Measurements from ENCODE around the gene FADS3. TPM values are rescaled to one million over a fixed set of nuclear protein-coding genes. Genes with fewer than 3 reads are reported as not detected.

Gene FADS3
- total RNA-seq, 2 experiments from 2014 or later: 10.3 to 13.9 TPM

DNA sequence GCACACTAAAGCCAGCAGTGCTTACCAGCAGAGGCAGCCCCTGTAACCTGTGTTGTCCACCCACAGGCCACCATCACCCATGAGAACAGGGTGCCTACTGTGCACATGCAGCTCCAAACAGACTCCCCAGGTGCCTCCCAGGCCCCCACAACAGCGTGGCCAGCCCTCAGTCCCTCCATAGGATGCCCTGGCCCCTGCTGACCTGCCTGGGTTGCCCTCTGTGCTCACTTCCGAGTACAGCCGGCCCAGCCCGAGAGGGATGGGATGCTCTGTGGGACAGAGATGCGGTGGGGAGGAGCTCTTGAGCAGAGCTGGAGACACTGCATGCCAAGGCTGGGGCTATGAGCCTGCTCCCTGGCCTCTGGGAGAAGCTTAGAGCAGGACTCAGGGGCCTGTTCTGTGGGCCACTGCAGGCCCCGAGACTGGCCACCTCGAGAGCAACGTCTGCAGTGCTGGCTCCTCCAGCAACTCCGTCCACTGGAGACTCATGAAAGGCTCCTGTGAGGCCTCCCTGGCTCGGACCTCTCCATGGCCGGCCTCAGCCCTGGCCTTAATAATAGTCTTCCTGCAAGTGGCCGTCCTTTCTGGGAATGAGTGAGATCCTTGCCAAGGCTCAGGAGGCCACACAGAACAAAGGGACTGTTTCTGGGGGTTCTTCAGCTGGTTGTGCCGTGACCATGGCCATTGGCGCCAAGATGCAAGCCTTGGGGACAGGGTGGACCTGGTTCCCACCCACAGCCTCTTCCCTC is 36.2 kb downstream of the FADS3 start:
- H3K36me3 Mint-ChIP-seq (ENCODE audit: low read depth): peaks cover 14% of the 10 kb centered on the region
- intact Hi-C loops (cut with micrococcal nuclease): no loop called here
- no peak for DNase-seq

GRCh38 chr11:61854206-61854895 is 37.0 kb downstream of the FADS3 start:
- ChIA-PET CTCF (interaction anchor here (1.0 kb wide), 1 partner anchor 228 kb away, joined by 4 read pairs; no protein-coding TSS in a partner anchor), POLR2A (interaction anchor here (1.4 kb wide), 1 partner anchor 14 kb away, joined by 3 read pairs; no protein-coding TSS in a partner anchor)
- H3K4me3 Mint-ChIP-seq: no peak overlapping the region
- DNase-seq (no peak), ATAC-seq (no peak)
- no peaks in the 10 kb centered on the region for H3K4me1 Mint-ChIP-seq (ENCODE audit: low read depth)
- H3K27me3 Mint-ChIP-seq: no peaks in the 10 kb centered on the region
- intact Hi-C loops (cut with micrococcal nuclease): no loop called here
- H3K36me3 Mint-ChIP-seq (ENCODE audit: low read depth): peaks cover 15% of the 10 kb centered on the region
- H3K27ac Mint-ChIP-seq: no peak overlapping the region
- TF ChIP-seq, protein P1, sequence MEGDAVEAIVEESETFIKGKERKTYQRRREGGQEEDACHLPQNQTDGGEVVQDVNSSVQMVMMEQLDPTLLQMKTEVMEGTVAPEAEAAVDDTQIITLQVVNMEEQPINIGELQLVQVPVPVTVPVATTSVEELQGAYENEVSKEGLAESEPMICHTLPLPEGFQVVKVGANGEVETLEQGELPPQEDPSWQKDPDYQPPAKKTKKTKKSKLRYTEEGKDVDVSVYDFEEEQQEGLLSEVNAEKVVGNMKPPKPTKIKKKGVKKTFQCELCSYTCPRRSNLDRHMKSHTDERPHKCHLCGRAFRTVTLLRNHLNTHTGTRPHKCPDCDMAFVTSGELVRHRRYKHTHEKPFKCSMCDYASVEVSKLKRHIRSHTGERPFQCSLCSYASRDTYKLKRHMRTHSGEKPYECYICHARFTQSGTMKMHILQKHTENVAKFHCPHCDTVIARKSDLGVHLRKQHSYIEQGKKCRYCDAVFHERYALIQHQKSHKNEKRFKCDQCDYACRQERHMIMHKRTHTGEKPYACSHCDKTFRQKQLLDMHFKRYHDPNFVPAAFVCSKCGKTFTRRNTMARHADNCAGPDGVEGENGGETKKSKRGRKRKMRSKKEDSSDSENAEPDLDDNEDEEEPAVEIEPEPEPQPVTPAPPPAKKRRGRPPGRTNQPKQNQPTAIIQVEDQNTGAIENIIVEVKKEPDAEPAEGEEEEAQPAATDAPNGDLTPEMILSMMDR (IDR thresholded peaks at IDR 0.05): no peak
- no peaks in the 10 kb centered on the region for H3K9me3 Mint-ChIP-seq

More for the DNA sequence above, 36.2 kb downstream of the FADS3 start:
- ATAC-seq: no peak
- TF ChIP-seq, protein P1 (IDR thresholded peaks at IDR 0.05): no peak
- POLR2A ChIA-PET: interaction anchor here (0.6 kb wide), 1 partner anchor 9 kb away, joined by 3 read pairs; no protein-coding TSS in a partner anchor
- Mint-ChIP-seq H3K27ac (no peak overlapping the region), H3K4me3 (no peak overlapping the region), H3K4me1 (ENCODE audit: low read depth) (no peaks in the 10 kb centered on the region), H3K27me3 (no peaks in the 10 kb centered on the region), H3K9me3 (no peaks in the 10 kb centered on the region)
- CTCF ChIA-PET: interaction anchor here (1.0 kb wide), 1 partner anchor 227 kb away, joined by 4 read pairs; no protein-coding TSS in a partner anchor

DNA sequence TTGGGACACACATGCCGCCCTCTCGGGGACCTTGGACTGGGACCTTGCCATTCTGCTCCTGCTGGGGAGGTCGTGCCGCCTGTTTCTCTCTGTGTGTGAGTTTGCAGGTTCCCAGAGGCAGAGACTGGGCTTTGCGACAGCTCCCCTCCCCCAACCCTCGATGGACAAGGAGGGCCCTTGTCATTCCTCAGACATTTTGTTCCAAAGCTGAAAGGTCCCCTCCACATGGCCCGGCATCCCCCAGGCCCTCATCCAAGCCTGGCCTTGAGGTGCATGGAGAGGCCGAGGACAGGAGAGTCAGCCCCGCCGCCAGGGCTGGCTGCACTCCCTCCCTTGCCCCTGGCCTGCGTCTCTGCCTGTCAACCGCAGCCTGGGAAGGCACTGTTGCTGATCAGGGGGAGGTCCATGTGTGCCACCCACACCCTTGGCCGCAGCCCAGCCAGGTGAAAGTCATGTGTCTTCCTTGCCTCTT is 37.6 kb downstream of the FADS3 start:
- intact Hi-C loops (cut with micrococcal nuclease): no loop called here
- TF ChIP-seq, protein P1 (IDR thresholded peaks at IDR 0.05): no peak
- DNase-seq (no peak), ATAC-seq (no peak)
- H3K36me3 Mint-ChIP-seq (ENCODE audit: low read depth): peaks cover 12% of the 10 kb centered on the region
- H3K4me3 Mint-ChIP-seq: no peak overlapping the region
- H3K4me1 Mint-ChIP-seq (ENCODE audit: low read depth): no peaks in the 10 kb centered on the region
- ChIA-PET CTCF (interaction anchor here (1.0 kb wide), 1 partner anchor 228 kb away, joined by 4 read pairs; no protein-coding TSS in a partner anchor), POLR2A (interaction anchor here (1.4 kb wide), 1 partner anchor 13 kb away, joined by 3 read pairs; no protein-coding TSS in a partner anchor)
- H3K27ac Mint-ChIP-seq: no peak overlapping the region
- H3K27me3 Mint-ChIP-seq: no peaks in the 10 kb centered on the region
- H3K9me3 Mint-ChIP-seq: no peaks in the 10 kb centered on the region

DNA sequence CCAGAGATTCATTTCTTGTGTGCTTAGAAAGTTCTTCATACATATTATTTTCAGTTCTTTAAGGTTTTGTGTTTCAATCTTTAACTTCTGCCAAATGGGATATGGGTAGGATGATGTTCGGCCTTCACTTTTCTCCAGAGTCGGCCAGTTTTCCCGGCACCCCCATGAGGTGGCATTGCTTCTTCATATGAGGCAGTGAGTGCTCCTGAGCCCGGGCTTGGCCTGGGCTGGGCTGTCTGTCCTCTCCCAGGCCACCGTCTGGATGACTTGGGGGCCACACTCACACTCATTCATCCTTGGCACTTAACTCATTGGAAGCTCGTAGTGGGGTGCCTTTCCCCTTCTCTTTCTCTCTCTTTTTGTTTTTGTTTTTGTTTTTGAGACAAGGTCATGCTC is 39.4 kb downstream of the FADS3 start:
- no peaks in the 10 kb centered on the region for H3K4me1 Mint-ChIP-seq (ENCODE audit: low read depth)
- POLR2A ChIA-PET: no interaction called here
- no peaks in the 10 kb centered on the region for H3K27me3 Mint-ChIP-seq
- CTCF ChIA-PET: no interaction called here
- intact Hi-C loops (cut with micrococcal nuclease): no loop called here
- ATAC-seq (no peak), DNase-seq (no peak)
- H3K27ac Mint-ChIP-seq: no peak overlapping the region
- H3K4me3 Mint-ChIP-seq: no peak overlapping the region
- no peaks in the 10 kb centered on the region for H3K9me3 Mint-ChIP-seq
- H3K36me3 Mint-ChIP-seq (ENCODE audit: low read depth): peaks cover 28% of the 10 kb centered on the region
- TF ChIP-seq, protein P1 (IDR thresholded peaks at IDR 0.05): no peak

Measured in activated CD8-positive, alpha-beta T cell treated with anti-CD3 and anti-CD28 coated beads for 36 hours (primary cell).